Fibroblast of skin of right quadriceps (primary cell): ENCODE results near the gene BAX.
A peak's percentile ranks its signal among the peaks of the same experiment; 100 is the strongest.
"Not testable (repeated sequence)": the region's sequence is repeated elsewhere in the genome, so short reads cannot be mapped to it uniquely, and the experiment has no call there.

Experiments used
- DNase-seq: peaks from one replicate; pipeline ENCODE4 v3.0.0-alpha.2; 2013

The BAX gene

DNA sequence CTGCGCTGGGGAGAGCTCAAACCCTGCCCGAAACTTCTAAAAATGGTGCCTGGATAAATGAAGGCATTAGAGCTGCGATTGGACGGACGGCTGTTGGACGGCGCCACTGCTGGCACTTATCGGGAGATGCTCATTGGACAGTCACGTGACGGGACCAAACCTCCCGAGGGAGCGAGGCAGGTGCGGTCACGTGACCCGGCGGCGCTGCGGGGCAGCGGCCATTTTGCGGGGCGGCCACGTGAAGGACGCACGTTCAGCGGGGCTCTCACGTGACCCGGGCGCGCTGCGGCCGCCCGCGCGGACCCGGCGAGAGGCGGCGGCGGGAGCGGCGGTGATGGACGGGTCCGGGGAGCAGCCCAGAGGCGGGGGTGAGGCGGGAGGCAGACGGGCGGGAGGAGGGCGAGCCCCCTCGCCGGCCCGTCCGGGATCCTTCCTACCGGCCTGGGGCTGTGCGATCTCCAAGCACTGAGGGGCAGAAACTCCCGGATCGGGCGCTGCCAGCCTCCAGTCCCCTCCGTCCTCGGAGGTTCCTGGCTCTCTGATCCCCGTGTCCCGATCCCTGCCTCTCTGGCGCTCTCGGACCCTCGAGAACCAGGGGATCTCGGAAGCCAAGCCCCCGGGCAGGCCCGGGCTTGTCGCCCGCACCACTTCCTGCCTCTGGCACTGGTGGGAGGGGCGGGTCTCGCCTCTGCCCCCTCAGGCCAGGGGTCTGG, at the start of gene BAX:
TSS of gene BAX (plus strand) at position 281 of the 713 bp plus-strand sequence. CDS start at position 335, 54 bp downstream.
- DNase-seq: peak; percentile 96

DNA sequence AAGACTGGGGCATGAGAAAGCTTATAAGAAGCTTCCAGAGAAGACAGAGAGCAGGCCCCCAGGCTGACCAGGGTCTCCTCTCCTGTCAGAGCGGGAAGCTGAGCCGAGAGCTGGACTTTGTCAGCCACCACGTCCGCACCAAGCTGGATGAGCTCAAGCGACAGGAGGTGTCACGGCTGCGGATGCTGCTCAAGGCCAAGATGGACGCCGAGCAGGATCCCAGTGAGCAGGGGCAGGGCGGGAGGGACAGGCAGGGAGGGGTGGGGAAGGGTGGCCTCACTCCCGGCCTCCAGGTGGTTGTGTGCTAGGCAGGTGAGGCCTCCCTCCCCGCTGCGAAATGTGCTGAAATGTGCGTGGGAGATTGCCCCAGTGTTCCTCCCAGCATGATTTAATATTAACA, 49.0 kb upstream of the BAX start:
- no peak for DNase-seq

GRCh38 chr19:48906324-48906723, 48.4 kb upstream of the BAX start:
- no peak for DNase-seq

DNA sequence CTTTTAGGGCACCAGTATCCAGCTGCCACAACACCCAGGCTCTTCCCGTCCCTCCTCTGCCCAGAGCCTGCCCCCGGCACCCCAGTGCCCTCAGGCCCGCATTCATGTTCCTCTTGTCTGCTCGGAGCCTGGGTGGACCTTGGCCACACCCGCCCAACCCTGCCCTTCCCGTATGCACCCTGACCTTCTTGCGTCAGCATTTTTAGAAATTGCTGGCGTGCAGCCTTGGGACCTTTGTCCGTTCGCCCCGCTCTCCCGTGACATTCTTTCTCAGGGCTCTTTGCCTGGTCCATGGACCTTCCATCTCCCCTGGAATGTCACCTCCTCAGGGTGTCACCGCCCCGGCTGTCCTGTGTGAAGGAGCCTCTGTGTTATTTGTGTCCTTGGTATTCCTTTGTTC, 47.0 kb upstream of the BAX start:
- no peak for DNase-seq

DNA sequence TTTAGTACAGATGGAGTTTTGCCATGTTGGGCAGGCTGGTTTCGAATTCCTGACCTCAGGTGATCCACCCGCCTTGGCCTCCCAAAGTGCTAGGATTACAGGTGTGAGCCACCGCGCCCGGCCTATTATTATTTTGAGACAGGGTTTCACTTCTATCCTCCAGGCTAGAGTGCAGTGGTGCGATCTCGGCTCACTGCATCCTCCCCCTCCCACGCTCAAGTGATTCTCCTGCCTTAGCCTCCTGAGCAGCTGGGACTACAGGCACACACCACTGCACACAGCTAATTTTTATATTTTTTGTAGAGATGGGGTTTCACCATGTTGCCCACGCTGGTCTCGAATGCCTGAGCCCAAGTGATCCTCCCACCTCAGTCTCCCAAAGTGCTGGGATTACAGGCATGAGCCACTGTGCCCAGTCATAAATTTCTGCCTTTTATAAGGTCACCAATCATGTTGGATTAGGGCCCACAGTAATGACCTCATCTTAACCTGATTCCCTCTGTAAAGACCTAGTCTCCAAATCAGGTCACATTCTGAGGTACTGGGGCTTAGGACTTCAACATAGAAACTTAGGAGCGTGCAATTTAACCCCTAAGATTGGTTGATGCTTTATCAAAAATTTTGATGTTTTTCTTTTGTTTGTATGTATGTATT, 45.1 kb upstream of the BAX start:
- DNase-seq: not testable (repeated sequence)

- DNase-seq: no peak
Measured at GRCh38 chr19:48910803-48911202, 43.9 kb upstream of the BAX start.

- no peak for DNase-seq
Measured at GRCh38 chr19:48913114-48913889, 41.4 kb upstream of the BAX start.

GRCh38 chr19:48914181-48914580, 40.5 kb upstream of the BAX start:
- no peak for DNase-seq

- DNase-seq: no peak
Measured at GRCh38 chr19:48915757-48916156, 38.9 kb upstream of the BAX start.

- no peak for DNase-seq
Measured at GRCh38 chr19:48918071-48918470, 36.6 kb upstream of the BAX start.

- no peak for DNase-seq
Measured at GRCh38 chr19:48918801-48919247, 35.9 kb upstream of the BAX start.

DNA sequence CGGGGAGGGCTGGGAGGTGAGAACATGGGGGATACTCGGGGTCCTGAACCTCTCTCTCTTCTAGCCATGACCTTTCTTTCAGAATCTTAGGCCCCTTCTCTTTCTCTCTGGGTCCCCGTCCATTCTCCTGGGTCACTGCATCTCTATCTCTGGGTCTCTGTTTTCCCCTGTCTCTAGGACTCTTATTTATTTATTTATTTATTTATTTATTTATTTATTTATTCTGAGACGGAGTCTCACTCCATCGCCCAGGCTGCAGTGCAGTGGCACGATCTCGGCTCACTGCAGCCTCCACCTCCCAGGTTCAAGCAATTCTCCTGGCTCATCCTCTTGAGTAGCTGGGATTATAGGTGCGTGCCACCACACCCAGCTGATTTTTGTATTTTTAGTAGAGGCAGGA, 35.4 kb upstream of the BAX start:
- not testable (repeated sequence) for DNase-seq

GRCh38 chr19:48920949-48921348, 33.7 kb upstream of the BAX start:
- no peak for DNase-seq

- no peak for DNase-seq
Measured at GRCh38 chr19:48921721-48922500, 32.8 kb upstream of the BAX start.

GRCh38 chr19:48922548-48923490, 31.9 kb upstream of the BAX start:
- DNase-seq: no peak

GRCh38 chr19:48925240-48925843, 29.3 kb upstream of the BAX start:
- peak; percentile 75 for DNase-seq

GRCh38 chr19:48925890-48926289, 28.8 kb upstream of the BAX start:
- DNase-seq: not testable (repeated sequence)

GRCh38 chr19:48926909-48927308, 27.8 kb upstream of the BAX start:
- DNase-seq: peak; percentile 92

GRCh38 chr19:48927692-48928091, 27.0 kb upstream of the BAX start:
- not testable (repeated sequence) for DNase-seq

- DNase-seq: no peak
Measured at GRCh38 chr19:48928164-48929025, 26.3 kb upstream of the BAX start.
